Neural crest cell (in vitro differentiated cells): Measurements from ENCODE around the gene ASTN2. TPM values are rescaled to one million over a fixed set of nuclear protein-coding genes. Genes with fewer than 3 reads are reported as not detected.
"Not testable (repeated sequence)": the region's sequence is repeated elsewhere in the genome, so short reads cannot be mapped to it uniquely, and the experiment has no call there.

Experiments used
- DNase-seq: peaks from one replicate; pipeline ENCODE4 v3.0.0; 2021; ENCODE audit warnings: low read depth, mixed read lengths, low spot score
- H3K27ac Mint-ChIP-seq: one replicate; pipeline ENCODE4 v1.8.0; 2021; ENCODE audit warnings: mild to moderate bottlenecking, mixed read lengths; ENCODE audit not compliant: unreplicated experiment
- H3K27me3 Mint-ChIP-seq: 2 replicates; pipeline ENCODE4 v1.8.0; 2021; ENCODE audit warnings: low read depth, mild to moderate bottlenecking, mixed read lengths
- H3K36me3 Mint-ChIP-seq: 2 replicates; pipeline ENCODE4 v1.8.0; 2021; ENCODE audit warnings: low read depth, mild to moderate bottlenecking, mixed read lengths
- H3K4me1 Mint-ChIP-seq: 2 replicates; pipeline ENCODE4 v1.8.0; 2021; ENCODE audit warnings: mixed read lengths
- H3K4me3 Mint-ChIP-seq: one replicate; pipeline ENCODE4 v1.8.0; 2021; ENCODE audit warnings: mild to moderate bottlenecking, mixed read lengths
- H3K9me3 Mint-ChIP-seq: 2 replicates; pipeline ENCODE4 v1.8.0; 2021; ENCODE audit warnings: mixed read lengths
- CTCF ChIP-seq: fragments of 200-600 bp; sonication (generic); conservative IDR thresholded peaks from 2 replicates; pipeline ENCODE4 v1.5.0; 2021; ENCODE audit warnings: antibody characterized with exemption, mild to moderate bottlenecking
- total RNA-seq: library from RNA; stranded (reverse); gene quantifications from 2 replicates; pipeline ENCODE4 v1.2.1, GENCODE V29; 2021

ASTN2 gene
- total RNA-seq, 1 donor from 2014 or later = 7.3 TPM

GRCh38 chr9:116843863-116844620 is 570.8 kb downstream of the ASTN2 start:
- Mint-ChIP-seq H3K27me3 (peaks cover 3% of the 10 kb centered on the region), H3K4me3 (no peak overlapping the region), H3K4me1 (no peaks in the 10 kb centered on the region), H3K9me3 (no peaks in the 10 kb centered on the region), H3K27ac (no peak overlapping the region), H3K36me3 (no peaks in the 10 kb centered on the region)
- DNase-seq = no peak
- TF ChIP-seq CTCF = no peak

- Mint-ChIP-seq H3K27ac (no peak overlapping the region), H3K36me3 (no peaks in the 10 kb centered on the region), H3K4me1 (no peaks in the 10 kb centered on the region), H3K9me3 (no peaks in the 10 kb centered on the region), H3K4me3 (no peak overlapping the region), H3K27me3 (peaks cover 3% of the 10 kb centered on the region)
- TF ChIP-seq CTCF = peak; percentile 35
- no peak for DNase-seq
Measured at GRCh38 chr9:116842658-116843057, 572.2 kb downstream of the ASTN2 start.

- H3K27ac Mint-ChIP-seq = not testable (repeated sequence)
Measured at GRCh38 chr9:116838468-116838867, 576.4 kb downstream of the ASTN2 start.

GRCh38 chr9:116837018-116837989 is 577.6 kb downstream of the ASTN2 start:
- Mint-ChIP-seq H3K27ac (no peak overlapping the region), H3K4me1 (no peaks in the 10 kb centered on the region), H3K27me3 (no peaks in the 10 kb centered on the region), H3K9me3 (no peaks in the 10 kb centered on the region), H3K4me3 (no peak overlapping the region), H3K36me3 (no peaks in the 10 kb centered on the region)
- TF ChIP-seq CTCF = no peak
- DNase-seq = no peak

More at GRCh38 chr9:116838468-116838867, 576.4 kb downstream of the ASTN2 start:
- not testable (repeated sequence) for H3K4me1 Mint-ChIP-seq, DNase-seq, H3K27me3 Mint-ChIP-seq, H3K9me3 Mint-ChIP-seq, H3K36me3 Mint-ChIP-seq, H3K4me3 Mint-ChIP-seq

- not testable (repeated sequence) for H3K4me3 Mint-ChIP-seq, H3K27ac Mint-ChIP-seq, H3K36me3 Mint-ChIP-seq, H3K4me1 Mint-ChIP-seq, H3K27me3 Mint-ChIP-seq, DNase-seq, H3K9me3 Mint-ChIP-seq
Measured at GRCh38 chr9:116830321-116830720, 584.5 kb downstream of the ASTN2 start.

GRCh38 chr9:116821633-116822229 is 593.1 kb downstream of the ASTN2 start:
- Mint-ChIP-seq H3K27ac (no peak overlapping the region), H3K9me3 (no peaks in the 10 kb centered on the region)

More at GRCh38 chr9:116821633-116822229, 593.1 kb downstream of the ASTN2 start:
- Mint-ChIP-seq H3K36me3 (no peaks in the 10 kb centered on the region), H3K4me3 (no peak overlapping the region), H3K27me3 (no peaks in the 10 kb centered on the region), H3K4me1 (no peaks in the 10 kb centered on the region)
- TF ChIP-seq CTCF = no peak
- DNase-seq = no peak
